Motor neuron (in vitro differentiated cells): ENCODE data around the gene WDR35. TPM values are rescaled to one million over a fixed set of nuclear protein-coding genes. Genes with fewer than 3 reads are reported as not detected.

Experiments
- ATAC-seq, 8 experiments: fragments of 200-7000 bp; cut with Tn5 transposase; replicated peaks in 6 of 8; 2 replicates each; pipeline ENCODE4 v1.8.0; 2021; ENCODE audit warnings: mild to moderate bottlenecking in 8 of 8, moderate library complexity in 8 of 8
- H3K27ac ChIP-seq, 2 donors: fragments of 250-450 bp; sonication (Bioruptor Pico); 2 replicates each; pipeline ENCODE4 v1.9.0; 2021; ENCODE audit warnings: antibody characterized with exemption in 2 of 2, mild to moderate bottlenecking in 2 of 2, moderate library complexity in 1 of 2
- H3K4me1 ChIP-seq, 2 donors: fragments of 250-450 bp; sonication (Bioruptor Pico); replicated peaks in 1 of 2; 2 replicates each; pipeline ENCODE4 v1.6.1; 2021; ENCODE audit warnings: antibody characterized with exemption in 2 of 2, mild to moderate bottlenecking in 2 of 2, moderate library complexity in 1 of 2
- H3K4me3 ChIP-seq, 5 donors: fragments of 250-450 bp; sonication (Bioruptor Pico); 2 replicates each; pipeline ENCODE4 v1.9.0; 2021; ENCODE audit warnings: antibody characterized with exemption in 5 of 5, mild to moderate bottlenecking in 5 of 5, moderate library complexity in 4 of 5
- WGBS, 10 experiments: fragments of 450-650 bp; shearing (Covaris generic); methylation state at CpG; one replicate each; pipeline ENCODE4 v1.0.0; 2022; 5-methylcytosine and 5-hydroxymethylcytosine counted together
- in situ Hi-C, 9 experiments: fragments of 400-800 bp; cut with MboI; loops; one replicate each; pipeline ENCODE4 v1.15.0; 2021; ENCODE audit warnings: low sequenced_read_pairs in 9 of 9, low pct_unique_long_range_greater_than_20kb in 2 of 9; ENCODE audit not compliant: unreplicated experiment in 9 of 9
- total RNA-seq, 8 experiments: library from RNA; unstranded; fragments of 300-600 nt; gene quantifications; 2 replicates each; pipeline versions ENCODE4 v1.2.3 to v1.2.4, GENCODE V29; 2022

Gene WDR35
- total RNA-seq, 8 experiments from 2014 or later: 6.5 to 28.9 (median 12.9) TPM

GRCh38 chr2:19868224-19868623, 121.7 kb downstream of the WDR35 start:
- Histone ChIP-seq H3K4me3 (peak overlapping the region in 1 of 5 donors; percentile 35), H3K4me1 (peaks cover 3 to 7% of the 10 kb centered on the region in 2 donors)

GRCh38 chr2:19866771-19867170, 123.1 kb downstream of the WDR35 start:
- ATAC-seq: no peak

More at GRCh38 chr2:19868224-19868623, 121.7 kb downstream of the WDR35 start:
- no peak overlapping the region for H3K27ac ChIP-seq
- ATAC-seq: no peak
- in situ Hi-C loops: loop anchor here in 5 of 9 experiments (10.0 to 25.0 kb wide), 8 partner anchors 181 to 1481 kb away; partner anchors contain the start of gene OSR1 (in 2 of the 5)
- WGBS, 10 experiments: 54 to 100% (median 84%) methylated on average over 1 to 7 of the region's 7 CpGs

DNA sequence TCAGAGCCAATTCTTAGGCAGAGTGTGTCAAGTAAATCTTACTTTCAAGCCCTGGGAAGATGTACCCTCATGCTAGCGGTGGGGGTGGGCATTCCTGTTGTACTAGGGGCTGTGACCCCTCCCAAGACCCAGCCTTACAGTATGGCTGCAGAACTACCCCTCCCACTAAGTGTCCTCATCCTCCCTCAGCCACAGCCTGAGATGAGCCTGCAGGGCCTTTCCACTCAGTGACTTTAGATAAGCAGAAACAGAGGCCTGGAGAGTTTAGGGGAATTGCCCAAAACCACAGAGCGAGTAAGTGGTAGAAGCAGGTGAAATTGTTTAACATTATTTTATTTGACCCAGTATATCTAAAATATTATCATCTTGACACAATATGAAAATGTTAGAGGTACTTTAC, 124.8 kb downstream of the WDR35 start:
- no peak overlapping the region for H3K4me3 ChIP-seq
- no peak for ATAC-seq
- peaks cover 3 to 7% of the 10 kb centered on the region in 2 donors for H3K4me1 ChIP-seq
- no peak overlapping the region for H3K27ac ChIP-seq
- 52 to 86% (median 67%) methylated on average over 1 to 2 of the region's 2 CpGs; no CpG with 5 or more reads in 5 of the 10 experiments for WGBS, 10 experiments
- in situ Hi-C loops: loop anchor here in 5 of 9 experiments (10.0 to 25.0 kb wide), 8 partner anchors 178 to 1478 kb away; partner anchors contain the start of gene OSR1 (in 2 of the 5)

More at GRCh38 chr2:19866771-19867170, 123.1 kb downstream of the WDR35 start:
- in situ Hi-C loops: loop anchor here in 5 of 9 experiments (10.0 to 25.0 kb wide), 8 partner anchors 179 to 1479 kb away; partner anchors contain the start of gene OSR1 (in 2 of the 5)
- H3K27ac ChIP-seq: no peak overlapping the region
- H3K4me3 ChIP-seq: no peak overlapping the region
- 80 to 100% (median 100%) methylated on average over 1 to 2 of the region's 2 CpGs; no CpG with 5 or more reads in 7 of the 10 experiments for WGBS, 10 experiments
- H3K4me1 ChIP-seq: peaks cover 3 to 7% of the 10 kb centered on the region in 2 donors

DNA sequence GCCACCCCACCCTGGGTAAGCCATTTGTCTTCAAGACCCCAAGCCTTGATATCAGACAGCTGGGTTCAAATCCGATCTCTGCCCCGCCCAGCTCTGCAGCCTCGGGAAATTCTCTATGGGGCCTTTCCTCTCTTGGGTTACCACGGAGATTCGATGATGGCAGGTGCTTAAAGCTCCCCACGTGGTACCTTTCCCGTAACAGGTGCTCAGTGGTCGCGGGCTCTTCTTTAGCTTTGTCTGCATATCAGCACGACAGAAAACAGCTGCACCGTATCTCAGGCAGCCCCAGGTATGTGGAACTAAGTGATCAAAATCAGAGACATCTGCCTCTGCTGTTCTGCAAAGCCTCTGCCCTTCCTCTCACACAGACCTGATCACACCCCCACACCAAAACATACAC, 125.5 kb downstream of the WDR35 start:
- no peak for ATAC-seq
- in situ Hi-C loops: loop anchor here in 5 of 9 experiments (10.0 to 25.0 kb wide), 8 partner anchors 177 to 1477 kb away; partner anchors contain the start of gene OSR1 (in 2 of the 5)
- no peak overlapping the region for H3K27ac ChIP-seq
- H3K4me3 ChIP-seq: no peak overlapping the region
- WGBS, 10 experiments: 60 to 80% (median 78%) methylated on average over 1 to 11 of the region's 11 CpGs; no CpG with 5 or more reads in 7 of the 10 experiments
- H3K4me1 ChIP-seq: peaks cover 3 to 7% of the 10 kb centered on the region in 2 donors

GRCh38 chr2:19863303-19864041, 126.4 kb downstream of the WDR35 start:
- ATAC-seq: peak; percentile 89 to 96 (median 94)
- no peak overlapping the region for H3K27ac ChIP-seq
- no peak overlapping the region for H3K4me3 ChIP-seq
- peaks cover under 1 to 1% of the 10 kb centered on the region in 2 donors for H3K4me1 ChIP-seq
- 20 to 35% (median 24%) methylated on average over 7 to 15 of the region's 33 CpGs; no CpG with 5 or more reads in 7 of the 10 experiments for WGBS, 10 experiments
- in situ Hi-C loops: loop anchor here in 5 of 9 experiments (10.0 to 25.0 kb wide), 8 partner anchors 176 to 1476 kb away; partner anchors contain the start of gene OSR1 (in 2 of the 5)

- in situ Hi-C loops: loop anchor here in 5 of 9 experiments (10.0 to 25.0 kb wide), 8 partner anchors 175 to 1475 kb away; partner anchors contain the start of gene OSR1 (in 2 of the 5)
- WGBS, 10 experiments: 17 to 67% (median 57%) methylated on average over 1 of the region's 1 CpG; no CpG with 5 or more reads in 7 of the 10 experiments
- H3K4me1 ChIP-seq: no peaks in the 10 kb centered on the region
- no peak for ATAC-seq
- H3K27ac ChIP-seq: no peak overlapping the region
- H3K4me3 ChIP-seq: no peak overlapping the region
Observed at GRCh38 chr2:19861813-19862212, 128.1 kb downstream of the WDR35 start.

Other genes with a start within 250 kb of the WDR35 start
- gene TTC32, start 88.1 kb downstream of the WDR35 start, total RNA-seq: 10 to 100 TPM; 14.4 to 20.9 (median 18.0) TPM
- gene MATN3, start 22.6 kb upstream of the WDR35 start, total RNA-seq: 1 to 10 TPM in 3 of 8 experiments, under 1 TPM in 5; 0.14 to 3.4 (median 0.66) TPM
- gene LAPTM4A, start 61.5 kb upstream of the WDR35 start, total RNA-seq: 100 to 1,000 TPM in 4 of 8 experiments, 10 to 100 TPM in 4; 30.9 to 361 (median 112) TPM
- gene SDC1, start 235.0 kb upstream of the WDR35 start, total RNA-seq: 10 to 100 TPM in 2 of 8 experiments, 1 to 10 TPM in 6; 1.7 to 26.2 (median 8.1) TPM